HG02642 (cell line): ENCODE measurements around the gene ARHGEF39.

Source experiments
- ATAC-seq: cut with Tn5 transposase; IDR thresholded peaks from one replicate; pipeline ENCODE4 v1.9.1; 2021; ENCODE audit warnings: mild to moderate bottlenecking; ENCODE audit not compliant: unreplicated experiment, poor library complexity

ARHGEF39 gene, protein sequence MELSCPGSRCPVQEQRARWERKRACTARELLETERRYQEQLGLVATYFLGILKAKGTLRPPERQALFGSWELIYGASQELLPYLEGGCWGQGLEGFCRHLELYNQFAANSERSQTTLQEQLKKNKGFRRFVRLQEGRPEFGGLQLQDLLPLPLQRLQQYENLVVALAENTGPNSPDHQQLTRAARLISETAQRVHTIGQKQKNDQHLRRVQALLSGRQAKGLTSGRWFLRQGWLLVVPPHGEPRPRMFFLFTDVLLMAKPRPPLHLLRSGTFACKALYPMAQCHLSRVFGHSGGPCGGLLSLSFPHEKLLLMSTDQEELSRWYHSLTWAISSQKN

DNA sequence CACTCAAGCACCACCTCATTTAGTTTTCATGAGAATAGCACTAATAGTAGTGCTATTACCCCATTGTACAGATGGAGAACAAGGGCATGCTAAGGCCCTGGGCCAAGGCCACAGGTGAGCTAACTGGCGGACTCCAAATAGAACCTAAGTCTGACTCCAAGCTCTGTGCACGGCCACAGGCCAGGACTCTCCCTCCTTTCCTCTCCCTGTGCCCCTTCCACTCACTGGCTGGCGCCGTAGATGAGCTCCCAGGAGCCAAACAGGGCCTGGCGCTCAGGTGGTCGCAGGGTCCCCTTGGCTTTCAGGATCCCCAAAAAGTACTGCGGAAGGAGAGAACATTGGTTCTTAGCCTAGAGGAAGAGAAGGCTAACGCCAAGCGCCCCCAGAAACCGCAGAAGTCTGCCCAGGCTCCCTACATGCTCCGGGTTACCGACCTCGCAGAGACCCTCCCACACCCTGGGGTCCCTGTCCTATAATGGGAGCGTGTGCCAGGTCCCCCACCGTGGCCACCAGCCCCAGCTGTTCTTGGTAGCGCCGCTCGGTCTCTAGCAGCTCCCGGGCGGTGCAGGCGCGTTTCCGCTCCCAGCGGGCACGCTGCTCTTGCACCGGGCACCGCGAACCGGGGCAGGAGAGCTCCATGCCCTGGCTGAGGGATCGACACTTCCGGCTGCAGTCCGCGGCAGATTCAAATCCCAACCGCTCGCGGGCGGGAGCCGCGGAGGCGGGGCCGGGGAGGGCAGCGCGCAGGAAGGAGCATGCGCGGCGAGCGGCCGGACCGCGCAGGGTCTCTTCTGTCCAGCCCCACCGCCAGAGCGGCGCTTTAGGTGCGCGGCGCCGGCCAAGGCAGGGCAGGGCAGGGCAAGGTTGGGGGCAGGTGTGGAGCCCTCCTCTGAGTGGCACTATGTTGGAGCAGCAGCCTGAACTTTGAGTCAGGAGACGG is at the start of gene ARHGEF39:
Gene ARHGEF39 (minus strand): TSS at position 665 of the 940 bp plus-strand sequence. CDS start 26 bp downstream, at position 639.
- peak; percentile 81 for ATAC-seq

DNA sequence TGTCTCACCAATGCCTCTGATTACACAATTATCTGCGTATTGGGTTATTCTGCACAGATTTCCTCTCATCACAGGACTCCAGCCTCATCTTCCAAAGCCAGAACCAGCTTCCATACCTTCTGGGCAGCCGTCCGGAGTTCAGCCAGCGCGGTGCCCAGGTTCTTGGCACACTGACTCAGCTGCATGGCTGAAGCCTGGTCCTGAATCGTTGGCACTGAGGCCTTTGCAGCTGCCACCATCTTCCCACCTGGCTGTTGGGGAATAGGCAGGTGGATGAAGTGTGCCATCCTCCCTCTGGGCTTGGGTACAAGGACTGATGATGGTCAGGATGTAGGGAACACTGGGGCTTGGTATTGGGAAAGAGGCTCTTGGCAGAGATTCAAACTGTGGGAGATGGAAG is 49.1 kb upstream of the ARHGEF39 start:
- ATAC-seq, result no peak

DNA sequence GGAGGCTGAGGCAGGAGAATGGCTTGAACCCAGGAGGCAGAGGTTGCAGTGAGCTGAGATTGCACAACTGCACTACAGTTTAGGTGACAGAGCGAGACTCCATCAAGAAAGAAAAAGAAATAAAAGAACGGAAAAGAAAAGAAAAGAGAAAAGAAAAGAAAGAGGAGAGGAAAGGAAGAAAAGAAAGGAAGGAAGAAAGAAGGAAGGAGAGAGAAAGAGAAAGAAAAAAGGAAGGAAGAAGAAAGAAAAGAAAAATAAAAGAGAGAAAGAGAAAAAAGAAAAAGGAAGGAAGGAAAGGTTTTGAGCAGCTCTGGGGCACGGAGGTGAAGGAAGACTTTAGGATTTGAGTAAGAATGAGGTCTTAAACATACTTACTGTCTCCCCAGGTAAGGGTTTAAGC is 48.6 kb upstream of the ARHGEF39 start:
- ATAC-seq, result no peak

DNA sequence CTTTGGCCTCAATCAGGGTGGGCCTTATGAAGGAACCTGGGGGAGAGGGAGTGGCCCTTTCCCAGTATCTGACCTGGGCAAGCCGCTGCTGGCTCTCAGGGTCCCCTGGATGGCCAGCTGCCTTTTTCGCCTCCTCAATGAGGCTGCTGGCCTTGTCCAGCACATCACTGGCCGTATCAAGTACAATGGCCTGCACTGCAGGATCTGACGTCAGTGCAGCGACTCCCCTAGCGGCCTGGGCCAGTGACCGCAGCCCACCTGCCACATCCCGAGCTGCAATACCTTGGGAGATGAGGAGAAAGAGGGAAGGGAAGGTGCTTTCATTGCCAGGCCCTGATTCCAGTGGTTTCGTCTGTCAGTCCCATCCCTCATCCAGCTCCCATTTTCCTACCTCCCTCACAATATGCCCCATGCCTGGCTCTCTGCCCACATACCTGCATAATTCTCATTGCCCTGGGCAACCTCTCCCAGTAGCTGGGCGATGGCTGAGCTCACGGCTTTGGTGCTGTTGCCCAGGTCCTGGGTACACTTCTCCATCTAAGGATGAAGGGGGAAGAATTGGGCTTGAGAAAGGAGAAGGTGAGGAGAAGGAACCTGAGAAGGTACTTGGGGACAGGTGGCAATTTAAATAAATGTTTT is 47.9 kb upstream of the ARHGEF39 start:
- ATAC-seq, result no peak

DNA sequence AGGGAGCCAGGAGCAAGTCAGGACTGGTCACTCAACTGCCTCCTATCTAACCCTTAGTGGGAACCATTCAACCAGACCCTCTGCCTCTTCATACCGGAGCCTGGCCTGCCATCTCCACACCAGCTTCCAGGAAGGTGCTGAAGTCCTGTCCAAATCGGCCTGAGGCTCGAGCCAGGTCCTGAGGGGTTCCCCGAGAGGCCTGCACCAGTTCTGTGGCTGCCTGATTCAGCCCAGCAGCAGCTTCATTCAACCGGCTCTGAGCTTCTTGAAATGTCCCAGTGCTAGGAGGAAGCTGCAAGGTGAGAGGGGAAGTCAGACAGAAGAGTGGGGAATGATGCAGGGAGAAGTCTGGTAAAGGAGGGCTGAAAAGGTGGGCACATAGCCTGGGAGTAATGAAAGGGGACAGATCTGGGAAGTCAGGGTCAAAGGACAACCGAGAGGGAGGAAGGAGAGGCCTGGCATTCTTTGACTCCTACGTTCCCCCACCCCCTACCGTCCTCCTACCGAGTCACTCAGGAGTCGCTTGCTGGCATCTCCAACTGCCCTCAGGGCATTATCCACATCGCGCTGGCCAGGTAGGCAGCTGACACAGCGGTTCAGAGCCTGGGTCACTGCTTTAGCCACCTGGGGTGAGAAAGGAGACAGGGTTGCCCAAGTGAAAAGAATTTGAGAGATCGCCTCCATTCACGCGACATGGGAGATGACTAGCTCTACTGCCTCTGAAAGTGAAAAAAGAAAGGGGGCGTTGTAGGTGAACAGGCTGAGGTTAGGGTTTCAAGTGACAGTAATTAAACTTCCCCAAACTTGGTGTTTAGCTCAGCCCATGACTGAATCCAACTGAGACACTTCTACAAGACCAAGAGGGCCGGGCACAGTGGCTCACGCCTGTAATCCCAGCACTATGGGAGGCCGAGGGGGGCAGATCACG is 46.8 kb upstream of the ARHGEF39 start:
- no peak for ATAC-seq

DNA sequence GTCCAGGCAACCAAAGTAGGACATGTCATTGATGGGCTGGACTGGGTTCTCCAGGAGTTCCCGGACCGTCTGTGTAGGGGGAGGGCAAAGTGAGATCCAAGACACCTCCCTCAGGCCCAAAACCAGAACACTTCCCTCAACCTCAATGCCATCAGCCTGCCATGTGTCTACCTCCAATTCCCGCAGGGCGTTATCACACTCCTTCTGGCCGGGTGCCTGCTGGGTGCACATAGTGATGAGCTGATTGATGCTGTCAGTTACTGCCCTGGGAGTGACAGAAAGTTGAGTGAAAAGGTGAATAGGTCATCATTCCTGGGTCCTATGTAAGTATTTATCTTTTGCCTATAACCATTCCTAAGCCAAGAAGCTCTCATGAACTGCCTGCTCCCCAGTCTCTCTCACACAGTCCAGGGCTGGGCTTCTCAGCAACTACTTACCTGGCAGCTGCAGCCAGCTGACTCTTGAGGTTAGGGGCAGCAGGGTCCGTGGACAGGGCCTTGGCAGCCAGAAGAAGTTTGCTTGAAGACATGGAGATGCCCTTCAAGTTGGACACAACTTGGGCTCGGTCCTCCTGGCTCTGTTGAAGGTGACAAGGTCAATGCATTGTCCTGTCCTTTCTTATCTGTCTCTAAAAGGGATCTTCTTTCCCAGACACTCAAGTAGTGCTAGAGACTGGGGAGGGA is 46.0 kb upstream of the ARHGEF39 start:
- no peak for ATAC-seq

DNA sequence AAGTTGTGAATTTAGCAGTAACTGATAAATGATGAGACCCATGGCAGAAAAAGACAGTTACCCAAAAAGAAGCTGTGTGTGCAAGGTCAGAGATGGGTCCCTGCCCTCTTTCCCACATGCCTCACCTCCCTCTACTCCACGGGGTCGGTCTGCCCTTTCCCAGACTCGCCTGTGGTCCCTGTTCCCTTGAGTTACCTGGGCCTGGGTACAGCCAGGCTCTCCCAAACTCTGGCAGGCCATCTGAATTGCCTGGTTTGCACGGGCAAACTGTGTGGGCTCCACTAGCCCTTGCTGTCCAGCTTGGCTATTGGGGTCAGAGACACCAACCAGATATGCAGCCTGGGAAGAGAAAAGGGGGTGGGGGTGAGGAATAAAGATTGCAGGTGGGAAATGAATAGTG is 43.2 kb upstream of the ARHGEF39 start:
- no peak for ATAC-seq

DNA sequence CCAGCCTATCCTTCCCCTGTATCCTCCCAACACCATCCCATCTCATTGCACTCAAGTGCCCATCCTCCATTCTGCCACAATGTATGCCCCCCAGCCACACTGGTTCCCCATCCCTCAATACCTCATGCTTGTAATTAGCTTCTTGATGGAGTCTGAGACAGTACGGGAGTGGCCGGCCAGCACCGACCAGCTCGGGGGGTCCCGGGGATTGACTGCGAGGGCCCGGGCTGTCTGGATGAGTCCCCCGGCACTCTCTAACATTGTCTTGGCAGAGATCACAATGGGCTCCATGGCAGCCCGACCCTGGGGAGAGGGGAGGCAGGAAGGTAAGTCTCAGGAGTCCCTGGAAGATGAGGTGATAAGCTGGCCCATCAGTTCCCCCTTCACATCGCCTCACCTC is 42.0 kb upstream of the ARHGEF39 start:
- ATAC-seq, result no peak

DNA sequence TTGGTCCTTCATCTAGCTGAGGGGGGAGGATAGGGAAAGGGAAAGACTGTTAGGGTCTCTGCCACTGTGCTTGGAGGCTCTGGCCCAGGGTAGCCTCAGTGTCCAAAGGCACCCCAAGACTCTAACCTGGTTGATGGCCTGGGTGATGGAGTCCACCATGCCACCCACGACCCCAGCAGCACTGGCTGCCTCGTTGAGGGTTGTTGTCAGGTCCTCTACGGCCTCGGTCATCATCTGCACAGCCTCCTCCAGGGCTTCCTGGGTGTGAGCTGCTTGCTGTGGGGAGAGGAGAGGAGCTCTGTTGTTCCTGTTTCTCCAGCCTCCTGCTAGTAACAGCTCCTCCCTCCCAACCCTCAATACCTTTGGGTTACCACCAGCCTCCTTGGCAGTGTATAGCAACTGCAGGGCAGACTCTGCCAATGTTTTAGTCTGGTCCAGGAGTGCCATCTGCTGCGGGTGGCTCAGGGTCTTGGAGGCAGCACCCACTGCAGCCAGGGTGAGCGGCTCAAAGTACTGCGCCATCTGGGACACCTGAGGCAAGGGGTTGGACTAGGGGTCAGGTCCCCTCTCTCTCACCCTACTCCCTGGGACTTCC is 40.9 kb upstream of the ARHGEF39 start:
- ATAC-seq, result no peak

DNA sequence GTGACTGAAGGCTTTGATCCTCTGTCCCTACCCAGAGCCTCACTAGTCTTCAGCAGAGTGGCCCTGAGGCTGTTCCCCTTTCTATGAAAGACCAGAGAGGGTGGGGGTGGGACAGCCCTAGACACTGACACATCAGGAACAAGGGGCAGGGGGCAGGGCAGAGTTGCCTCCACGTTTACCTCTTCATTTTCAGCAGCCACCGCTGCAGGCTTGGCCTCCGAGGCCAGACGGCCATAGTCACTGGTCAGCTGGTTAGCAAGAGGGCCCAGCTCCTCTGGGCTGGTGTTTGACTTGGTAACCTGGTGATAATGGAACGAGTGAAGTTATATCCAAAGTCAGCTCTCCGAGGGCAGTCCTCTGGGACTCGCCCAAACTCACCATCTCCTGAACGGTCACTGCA is 40.4 kb upstream of the ARHGEF39 start:
- ATAC-seq, result no peak

DNA sequence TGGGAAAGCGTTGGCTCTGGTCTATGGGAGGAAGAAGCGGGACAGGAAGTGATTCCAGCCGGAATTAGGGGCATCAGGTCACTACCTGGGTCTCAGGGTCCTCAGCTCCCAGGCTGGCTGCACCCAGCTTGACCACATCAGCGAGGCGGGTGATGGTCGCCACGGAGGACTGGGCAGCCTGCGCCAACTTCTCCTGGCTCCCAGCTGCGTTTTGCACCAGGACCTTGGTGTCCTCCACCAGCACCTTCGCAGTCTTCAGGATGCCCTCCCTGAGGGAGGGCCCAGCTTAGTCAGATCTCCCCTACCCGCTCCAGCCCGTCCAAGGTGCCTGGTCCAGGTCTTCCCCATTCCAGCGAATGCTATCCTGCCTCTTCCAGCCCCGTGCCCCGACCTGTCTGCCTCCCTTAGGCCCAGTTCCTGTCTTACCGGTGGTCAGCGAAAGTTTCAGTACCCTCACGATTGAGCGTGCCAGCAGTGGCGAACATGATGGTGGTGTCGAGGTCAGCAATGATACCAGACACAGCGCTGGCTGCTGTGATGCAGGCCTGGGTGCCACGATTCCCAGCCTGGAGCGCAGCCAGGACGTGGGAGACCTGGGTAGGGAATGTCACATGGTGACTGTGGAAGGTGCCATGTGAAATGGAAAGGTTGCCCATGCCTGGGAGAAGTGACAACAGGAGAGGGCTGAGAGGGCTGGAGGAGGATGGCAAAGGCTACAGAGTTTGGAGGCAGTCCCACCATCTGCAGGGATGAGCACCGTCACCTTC is 39.1 kb upstream of the ARHGEF39 start:
- ATAC-seq, result no peak

DNA sequence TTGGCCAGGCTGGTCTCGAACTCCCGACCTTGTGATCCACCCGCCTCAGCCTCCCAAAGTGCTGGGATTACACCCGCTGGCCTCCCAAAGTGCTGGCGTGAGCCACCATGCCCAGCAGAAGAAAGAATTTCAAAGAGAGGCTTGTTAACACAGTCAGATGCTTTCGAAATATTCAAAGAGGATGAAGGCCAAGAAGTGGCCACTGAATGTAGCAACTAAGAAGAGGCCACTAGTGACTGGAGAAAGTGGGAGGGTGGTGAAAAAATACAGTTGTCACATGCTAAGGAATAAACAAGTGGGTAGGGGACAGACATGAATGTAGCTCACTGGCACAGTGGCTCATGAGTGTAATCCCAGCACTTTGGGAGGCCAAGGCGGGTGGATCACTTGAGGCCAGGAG is 37.7 kb upstream of the ARHGEF39 start:
- no peak for ATAC-seq

DNA sequence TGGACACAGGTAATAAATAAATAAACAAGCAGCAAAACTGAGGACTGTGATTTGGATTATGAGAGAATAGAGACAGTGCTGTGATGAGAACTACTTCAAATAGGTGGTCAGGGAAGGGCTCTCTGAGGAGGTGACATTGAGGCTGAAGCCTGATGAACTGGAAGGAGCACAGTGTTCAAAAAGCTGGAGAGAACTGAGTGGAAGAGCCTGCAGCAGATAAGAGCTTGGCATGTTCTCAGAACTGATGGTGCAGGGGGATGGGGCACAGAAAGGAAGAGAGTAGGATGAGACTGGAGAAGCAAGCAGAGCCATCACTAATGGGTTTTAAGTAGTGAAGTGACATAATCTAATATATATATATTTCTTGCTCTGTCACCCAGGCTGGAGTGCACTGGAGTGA is 35.9 kb upstream of the ARHGEF39 start:
- no peak for ATAC-seq

DNA sequence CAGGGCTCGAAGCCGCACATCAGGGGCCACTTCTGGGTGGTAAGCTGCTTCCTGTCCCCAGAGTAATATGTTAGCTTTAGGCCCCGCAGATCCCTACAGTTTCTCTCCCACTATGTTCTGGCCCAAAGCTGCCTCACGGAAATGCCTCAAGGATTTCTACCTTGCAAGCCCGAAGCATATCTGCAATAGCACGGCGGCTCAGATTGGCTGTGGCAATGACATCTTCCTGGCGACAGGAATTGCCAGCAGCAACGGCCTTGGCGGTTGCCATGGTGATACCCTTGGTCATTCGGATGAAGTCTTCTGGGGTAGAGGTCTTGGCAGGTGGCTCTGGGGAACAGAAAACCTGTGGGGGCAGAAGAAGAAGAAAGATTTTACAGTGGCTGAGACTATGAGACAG is 35.0 kb upstream of the ARHGEF39 start:
- no peak for ATAC-seq

DNA sequence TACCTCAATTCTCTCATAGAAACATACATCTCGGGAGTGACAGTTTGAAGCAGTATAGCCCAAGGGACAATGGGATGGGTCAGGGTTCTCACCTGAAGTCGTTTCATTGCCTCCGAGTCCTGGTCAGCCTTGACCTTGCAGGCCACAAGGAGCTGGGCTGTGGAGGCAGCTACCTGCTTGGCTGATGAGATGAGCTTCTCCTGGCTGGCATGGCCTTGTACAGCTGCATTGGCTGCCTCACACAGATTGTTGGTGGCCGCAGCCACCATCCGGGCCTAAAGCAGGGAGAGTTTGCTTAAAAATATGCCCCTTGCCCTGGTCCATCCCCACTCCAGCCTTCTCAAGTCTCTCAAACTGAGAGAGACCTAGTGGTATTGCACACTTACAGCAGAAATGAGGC is 33.2 kb upstream of the ARHGEF39 start:
- ATAC-seq, result no peak

DNA sequence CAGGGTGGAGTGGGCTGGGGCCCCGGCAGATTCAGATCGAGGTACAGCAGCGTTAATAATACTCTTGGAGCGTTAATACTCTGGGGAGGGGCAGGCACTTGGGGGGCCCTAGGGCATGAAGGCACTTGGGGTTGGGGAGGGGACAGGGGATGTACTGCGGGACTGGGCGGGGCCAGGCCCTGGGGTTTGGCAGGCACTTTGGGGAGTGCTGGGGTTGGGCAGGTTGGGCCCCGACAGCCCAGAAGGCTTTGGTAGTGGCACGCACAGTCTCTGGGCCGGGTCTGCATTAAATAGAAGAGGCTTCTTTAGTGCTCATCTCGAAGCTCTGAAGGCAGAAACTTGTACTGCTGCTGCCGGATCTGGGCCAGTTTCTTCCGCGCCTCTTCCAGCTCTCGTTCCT is 32.5 kb upstream of the ARHGEF39 start:
- ATAC-seq, result no peak

DNA sequence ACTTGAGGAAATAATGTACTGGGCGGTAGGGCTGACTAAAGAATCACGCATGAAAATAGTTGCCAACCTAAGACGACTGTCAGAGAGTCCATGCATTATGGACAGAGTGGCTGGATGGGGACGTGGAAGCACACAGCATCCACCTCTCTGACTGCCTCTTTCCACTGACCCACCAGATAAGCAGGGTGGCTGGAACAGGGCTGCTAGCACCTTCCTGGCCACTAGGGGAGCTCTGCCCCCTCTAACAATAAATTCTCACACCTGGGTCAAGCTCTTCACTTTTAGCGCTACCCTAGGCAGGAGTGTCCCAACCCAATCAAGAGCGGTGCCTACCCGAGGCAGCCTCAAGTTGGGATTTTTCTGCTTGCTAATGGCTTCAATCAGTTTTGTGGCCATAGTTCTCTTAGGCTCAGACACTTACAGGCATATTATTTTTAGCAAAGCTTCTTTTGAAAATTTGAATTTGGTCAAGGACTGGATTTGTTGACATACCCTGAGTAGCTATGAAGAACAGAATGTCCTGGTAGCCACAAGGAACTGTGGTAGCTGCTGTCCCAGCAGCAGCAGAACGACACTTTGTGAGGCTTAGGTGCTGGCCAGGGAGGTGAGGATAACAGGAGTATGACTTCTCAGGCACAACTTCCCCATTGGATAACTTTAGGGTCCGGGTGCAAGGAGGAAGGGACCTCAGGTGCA is 31.7 kb upstream of the ARHGEF39 start:
- ATAC-seq, result peak; percentile 78

DNA sequence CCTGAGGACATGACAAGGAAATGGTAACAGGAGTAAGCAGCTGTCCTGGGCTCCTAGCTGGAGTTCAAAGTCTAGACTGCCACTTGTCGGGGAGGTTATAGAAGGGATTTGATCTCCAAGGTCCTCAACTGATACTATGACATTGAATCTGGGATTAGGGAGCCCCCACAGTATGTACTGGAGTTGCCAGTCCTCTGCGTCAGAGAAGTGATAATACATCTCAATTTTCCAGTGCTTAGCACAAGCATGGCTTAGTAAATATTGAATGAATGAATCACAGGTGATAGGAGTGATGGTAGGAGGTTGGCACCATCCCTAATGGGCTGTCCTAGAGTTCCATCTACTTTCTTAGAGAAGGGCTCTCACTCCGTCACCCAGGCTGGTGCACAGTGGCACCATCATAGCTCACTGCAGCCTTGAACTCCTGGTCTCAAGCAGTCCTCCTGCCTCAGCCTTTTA is 31.0 kb upstream of the ARHGEF39 start:
- no peak for ATAC-seq
